ENCODE measurements around the gene SEMA4G. TPM values are rescaled to one million over a fixed set of nuclear protein-coding genes. Genes with fewer than 3 reads are reported as not detected.
A peak's percentile ranks its signal among the peaks of the same experiment; 100 is the strongest.

Gene SEMA4G
- polyA plus RNA-seq, 2 of the 4 experiments (the other 2 are of a cell fraction) = 13.5 to 17.4 TPM

GRCh38 chr10:101010329-101010728 is 41.0 kb downstream of the SEMA4G start:
- FAIRE-seq (no peak), ATAC-seq (no peak), DNase-seq (ENCODE audit: low read depth in 1 of 2, low spot score in 1 of 2) (no peak)
- Histone ChIP-seq H3K9me3 (no peaks in the 10 kb centered on the region), H3K4me3 (no peak overlapping the region), H3K4me2 (no peak overlapping the region), H3K4me1 (peaks cover 32% of the 10 kb centered on the region), H3K27ac (no peak overlapping the region)
- CTCF ChIA-PET = interaction anchor here (1.1 to 11.4 kb wide), 8 partner anchors 7 to 132 kb away, joined by 3 to 308 read pairs (median 12); partner anchors contain the start of genes LZTS2, MRPL43, PDZD7 and SFXN3
- TF ChIP-seq EHF (CRISPR knock-in tag; IDR thresholded peaks at IDR 0.05) = no peak
- no peak for TF ChIP-seq FOSB (CRISPR knock-in tag; IDR thresholded peaks at IDR 0.05)
- no peak for TF ChIP-seq FOXS1 (CRISPR knock-in tag; IDR thresholded peaks at IDR 0.05)
- TF ChIP-seq REST (IDR thresholded peaks at IDR 0.05) = no peak
- TF ChIP-seq GATA3 (IDR thresholded peaks at IDR 0.05; ENCODE audit: borderline replicate concordance) = no peak
- TF ChIP-seq MAX (IDR thresholded peaks at IDR 0.05) = no peak
- TF ChIP-seq JUNB (IDR thresholded peaks at IDR 0.05) = no peak
- no peak for TF ChIP-seq JUN (IDR thresholded peaks at IDR 0.05)
- no peak for TF ChIP-seq HOXB5 (CRISPR knock-in tag; IDR thresholded peaks at IDR 0.05)
- no peak for TF ChIP-seq CHD4 (IDR thresholded peaks at IDR 0.05; ENCODE audit: borderline replicate concordance)
- POLR2A ChIA-PET = no interaction called here
- WGBS (ENCODE audit: missing lambda C conversion rate) = 80% methylated on average over 2 of the region's 22 CpGs

- TF ChIP-seq PHF8 (IDR thresholded peaks at IDR 0.05; ENCODE audit: borderline replicate concordance, low read depth) = no peak
- TF ChIP-seq CTCF (IDR thresholded peaks at IDR 0.05) = peak; percentile 27; the same call in 2 of the 3 replicates
- Histone ChIP-seq H3K27ac (peak overlapping the region; percentile 15 to 70; a peak in 4 of 6 replicates), H3K4me1 (peaks cover 32% of the 10 kb centered on the region), H3K4me3 (no peak overlapping the region), H3K4me2 (peak overlapping the region; percentile 51; the same call in 1 of the 3 replicates), H3K9me3 (no peaks in the 10 kb centered on the region)
- ChIA-PET POLR2A (interaction anchor here (0.8 to 1.3 kb wide), 4 partner anchors 12 to 47 kb away, joined by 3 to 7 read pairs (median 4); partner anchors contain the start of gene LZTS2), CTCF (interaction anchor here (0.5 to 11.4 kb wide), 18 partner anchors 7 to 1373 kb away, joined by 3 to 308 read pairs (median 4); partner anchors contain the start of genes LZTS2, MRPL43, PDZD7 and SFXN3)
- peak; percentile 42 to 54; a peak in 5 of 6 replicates for ATAC-seq
- FAIRE-seq = no peak
- WGBS (ENCODE audit: missing lambda C conversion rate) = 69% methylated on average over 15 of the region's 22 CpGs
- DNase-seq (ENCODE audit: low read depth in 1 of 2, low spot score in 1 of 2) = peak; percentile 55 to 62
Observed at GRCh38 chr10:101011517-101012423, 42.5 kb downstream of the SEMA4G start.

DNA sequence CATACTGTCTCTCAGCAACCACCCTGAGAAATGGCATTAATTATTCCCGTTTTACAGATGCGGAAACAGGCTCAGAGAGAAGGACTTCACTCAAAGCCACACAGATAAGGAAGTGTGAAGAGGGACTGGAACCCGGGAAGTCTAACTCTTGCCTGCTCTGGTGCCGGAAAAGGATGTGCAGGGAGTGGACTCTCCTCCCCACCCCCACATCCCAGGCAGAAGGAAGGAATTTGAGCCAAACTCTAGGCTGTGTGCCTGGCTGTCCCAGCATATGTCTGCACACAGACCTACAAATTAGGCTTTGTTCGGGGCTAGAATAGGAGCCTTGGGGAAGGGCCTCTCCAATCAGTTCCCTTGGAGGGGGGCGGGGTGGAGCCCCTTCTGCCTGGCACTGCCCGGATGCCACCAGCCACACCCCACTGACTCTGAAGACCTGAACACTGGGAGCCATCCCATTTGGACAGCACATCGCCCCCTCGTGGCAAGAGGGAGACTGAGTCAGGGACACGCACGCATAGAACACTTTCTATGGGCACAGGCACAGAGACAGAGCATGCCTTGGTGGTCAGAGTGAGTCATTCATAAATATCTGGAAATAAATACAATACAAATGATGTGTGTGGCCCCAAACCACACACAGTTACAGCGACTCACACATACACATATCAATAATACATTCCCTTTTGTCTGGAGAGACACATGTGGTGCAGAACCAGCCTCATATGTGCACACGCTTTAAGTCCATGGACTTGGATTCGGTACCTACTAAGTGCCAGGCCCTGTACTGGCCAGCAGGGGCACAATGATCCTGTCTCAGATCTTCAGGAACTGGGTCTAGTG is 43.4 kb downstream of the SEMA4G start:
- Histone ChIP-seq H3K27ac (peak overlapping the region; percentile 15 to 70; a peak in 5 of 6 replicates), H3K4me1 (peaks cover 32% of the 10 kb centered on the region), H3K4me3 (no peak overlapping the region), H3K9me3 (no peaks in the 10 kb centered on the region), H3K4me2 (peak overlapping the region; percentile 51)
- ChIA-PET POLR2A (interaction anchor here (1.0 kb wide), 1 partner anchor 46 kb away, joined by 3 read pairs; no protein-coding TSS in a partner anchor), CTCF (interaction anchor here (1.2 to 11.4 kb wide), 7 partner anchors 10 to 44 kb away, joined by 4 to 608 read pairs (median 24); partner anchors contain the start of genes LZTS2, MRPL43, PDZD7 and SFXN3)
- 21% methylated on average over 13 of the region's 14 CpGs for WGBS (ENCODE audit: missing lambda C conversion rate)
- DNase-seq (ENCODE audit: low read depth in 1 of 2, low spot score in 1 of 2) = peak; percentile 94 to 97
- ATAC-seq = peak; percentile 78 to 90
- FAIRE-seq = peak; percentile 98
- TF ChIP-seq RCOR1 (IDR thresholded peaks at IDR 0.05; ENCODE audit: low read depth, low read length) = no peak
- TF ChIP-seq RFX5 (IDR thresholded peaks at IDR 0.05) = no peak
- TF ChIP-seq SMC3 (IDR thresholded peaks at IDR 0.05) = peak; percentile 68
- peak; percentile 51; the same call in 1 of the 2 replicates for TF ChIP-seq CHD4 (IDR thresholded peaks at IDR 0.05; ENCODE audit: borderline replicate concordance)
- peak; percentile 81 for TF ChIP-seq MAX (IDR thresholded peaks at IDR 0.05)
- TF ChIP-seq KDM1A (IDR thresholded peaks at IDR 0.05; ENCODE audit: low read depth) = peak; percentile 86
- TF ChIP-seq CTCF (IDR thresholded peaks at IDR 0.05) = peak; percentile 95
- TF ChIP-seq HDAC2 (IDR thresholded peaks at IDR 0.05) = peak; percentile 56; the same call in 1 of the 2 replicates
- TF ChIP-seq MYC (IDR thresholded peaks at IDR 0.05; ENCODE audit: borderline replicate concordance, low read length) = peak; percentile 41; the same call in 1 of the 2 replicates
- TF ChIP-seq FOSL2 (IDR thresholded peaks at IDR 0.05) = no peak
- peak; percentile 80; the same call in 1 of the 2 replicates for TF ChIP-seq FOSL2 (CRISPR knock-in tag; IDR thresholded peaks at IDR 0.05)

All from A549 (cell line).